Choroid plexus epithelial cell (primary cell): ENCODE measurements around the gene CAMSAP2.
A peak's percentile ranks its signal among the peaks of the same experiment; 100 is the strongest.

Experiments
- DNase-seq: peaks from one replicate; pipeline ENCODE4 v3.0.0-alpha.2; 2010; ENCODE audit warnings: low read depth
- H3K4me3 ChIP-seq: 2 replicates; pipeline ENCODE4 v1.5.1; 2011; ENCODE audit warnings: low read depth, mild to moderate bottlenecking, control low read depth, low read length, moderate library complexity
- CTCF ChIP-seq: conservative IDR thresholded peaks from 2 replicates; pipeline ENCODE4 v1.5.1; 2011; ENCODE audit warnings: low read depth, mild to moderate bottlenecking, control low read depth, inconsistent platforms, low read length, moderate library complexity

The CAMSAP2 gene

GRCh38 chr1:200890818-200891773 is 152.4 kb downstream of the CAMSAP2 start:
- TF ChIP-seq CTCF = peak; percentile 69
- H3K4me3 ChIP-seq = peak overlapping the region; percentile 52
- DNase-seq = peak; percentile 36

- DNase-seq = no peak
- no peak for TF ChIP-seq CTCF
- peak overlapping the region; percentile 52 for H3K4me3 ChIP-seq
Measured at GRCh38 chr1:200891774-200892157, 153.1 kb downstream of the CAMSAP2 start.

- no peak overlapping the region for H3K4me3 ChIP-seq
- no peak for TF ChIP-seq CTCF
- no peak for DNase-seq
Measured at GRCh38 chr1:200892546-200892945, 153.9 kb downstream of the CAMSAP2 start.

- no peak overlapping the region for H3K4me3 ChIP-seq
- DNase-seq = no peak
- no peak for TF ChIP-seq CTCF
Measured at GRCh38 chr1:200892958-200893357, 154.3 kb downstream of the CAMSAP2 start.

- no peak for TF ChIP-seq CTCF
- no peak for DNase-seq
- H3K4me3 ChIP-seq = no peak overlapping the region
Measured at GRCh38 chr1:200893411-200893901, 154.8 kb downstream of the CAMSAP2 start.

- no peak within 1 kb of the TSS for H3K4me3 ChIP-seq
- DNase-seq = no peak
- no peak for TF ChIP-seq CTCF
Measured at GRCh38 chr1:200894712-200895442, 156.2 kb downstream of the CAMSAP2 start, which contains the start of gene INAVA. TSS of gene INAVA (plus strand) at chr1:200894900. CDS start at chr1:200898401, 3,501 bp downstream.
